SK-N-SH (cell line): Measurements from ENCODE around the gene PDE4D.

Source experiments
- EP300 ChIP-seq, 2 experiments: IDR thresholded peaks; 2 replicates each; pipeline versions ENCODE4 v1.4.0 to v1.6.1; 2012; ENCODE audit warnings: borderline replicate concordance in 1 of 2, low read depth in 1 of 2, low read length in 1 of 2
- EZH2phosphoT487 ChIP-seq: fragments of 200-600 bp; sonication (generic); IDR thresholded peaks from 2 replicates; pipeline ENCODE4 v1.6.1; 2017; ENCODE audit warnings: low read depth, mixed run types, mild to moderate bottlenecking, antibody characterized with exemption, moderate library complexity, borderline replicate concordance
- FOSL2 ChIP-seq: IDR thresholded peaks from 2 replicates; pipeline ENCODE4 v1.4.0; 2012; ENCODE audit warnings: low read depth, mild to moderate bottlenecking, moderate library complexity, borderline replicate concordance
- GABPA ChIP-seq: IDR thresholded peaks from 2 replicates; pipeline ENCODE4 v1.4.0; 2012; ENCODE audit warnings: low read depth, mild to moderate bottlenecking
- RAD21 ChIP-seq: IDR thresholded peaks from 2 replicates; pipeline ENCODE4 v1.6.1; 2012; ENCODE audit warnings: mild to moderate bottlenecking, low read length
- SIN3A ChIP-seq: IDR thresholded peaks from 2 replicates; pipeline ENCODE4 v1.6.1; 2012; ENCODE audit warnings: low read depth, mild to moderate bottlenecking, low read length, moderate library complexity, borderline replicate concordance
- SMC3 ChIP-seq: IDR thresholded peaks from 2 replicates; pipeline ENCODE4 v1.6.1; 2012; ENCODE audit warnings: low read depth, low read length, improper control_type of control experiment
- TAF1 ChIP-seq: IDR thresholded peaks from 2 replicates; pipeline ENCODE4 v1.6.1; 2012; ENCODE audit warnings: low read depth, mild to moderate bottlenecking, low read length, moderate library complexity, borderline replicate concordance
- TF ChIP-seq, protein P1 (sequence below): fragments of 200-600 bp; sonication (generic); IDR thresholded peaks from 2 replicates; pipeline ENCODE4 v1.6.1; 2017; ENCODE audit warnings: antibody characterized with exemption, mild to moderate bottlenecking, moderate library complexity
- TF ChIP-seq, protein P2 (sequence below): fragments of 150-350 bp; IDR thresholded peaks from 2 replicates; pipeline ENCODE4 v1.6.1; 2017; ENCODE audit warnings: antibody characterized with exemption, low read length, low read depth, borderline replicate concordance

DNA sequence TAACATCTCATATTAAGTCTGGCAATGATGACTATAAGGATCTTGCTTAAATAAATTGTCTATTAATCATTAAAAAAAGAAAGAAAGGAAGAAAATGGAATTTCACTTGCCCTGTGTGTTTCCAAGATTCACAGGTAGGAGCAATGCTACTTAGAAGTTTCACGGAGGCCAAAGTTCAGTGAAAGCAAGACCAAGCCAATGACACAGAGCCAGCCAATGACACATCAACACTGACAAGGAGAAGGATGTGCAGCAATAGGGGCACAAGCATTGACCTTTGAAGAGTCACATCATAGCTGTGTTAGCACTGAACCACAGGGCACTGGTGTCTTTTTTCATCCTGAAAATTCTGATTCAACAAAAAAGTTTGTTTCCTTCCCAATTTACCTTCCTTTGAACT, 364.3 kb downstream of the PDE4D start:
- TF ChIP-seq EP300 (IDR thresholded peaks at IDR 0.05; ENCODE audit: borderline replicate concordance in 1 of 2, low read depth in 1 of 2, low read length in 1 of 2), result no peak
- no peak for TF ChIP-seq SMC3
- TF ChIP-seq RAD21, result no peak
- TF ChIP-seq, protein P1, sequence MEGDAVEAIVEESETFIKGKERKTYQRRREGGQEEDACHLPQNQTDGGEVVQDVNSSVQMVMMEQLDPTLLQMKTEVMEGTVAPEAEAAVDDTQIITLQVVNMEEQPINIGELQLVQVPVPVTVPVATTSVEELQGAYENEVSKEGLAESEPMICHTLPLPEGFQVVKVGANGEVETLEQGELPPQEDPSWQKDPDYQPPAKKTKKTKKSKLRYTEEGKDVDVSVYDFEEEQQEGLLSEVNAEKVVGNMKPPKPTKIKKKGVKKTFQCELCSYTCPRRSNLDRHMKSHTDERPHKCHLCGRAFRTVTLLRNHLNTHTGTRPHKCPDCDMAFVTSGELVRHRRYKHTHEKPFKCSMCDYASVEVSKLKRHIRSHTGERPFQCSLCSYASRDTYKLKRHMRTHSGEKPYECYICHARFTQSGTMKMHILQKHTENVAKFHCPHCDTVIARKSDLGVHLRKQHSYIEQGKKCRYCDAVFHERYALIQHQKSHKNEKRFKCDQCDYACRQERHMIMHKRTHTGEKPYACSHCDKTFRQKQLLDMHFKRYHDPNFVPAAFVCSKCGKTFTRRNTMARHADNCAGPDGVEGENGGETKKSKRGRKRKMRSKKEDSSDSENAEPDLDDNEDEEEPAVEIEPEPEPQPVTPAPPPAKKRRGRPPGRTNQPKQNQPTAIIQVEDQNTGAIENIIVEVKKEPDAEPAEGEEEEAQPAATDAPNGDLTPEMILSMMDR, result no peak
- TF ChIP-seq EZH2phosphoT487, result no peak
- TF ChIP-seq TAF1, result no peak
- TF ChIP-seq, protein P2, sequence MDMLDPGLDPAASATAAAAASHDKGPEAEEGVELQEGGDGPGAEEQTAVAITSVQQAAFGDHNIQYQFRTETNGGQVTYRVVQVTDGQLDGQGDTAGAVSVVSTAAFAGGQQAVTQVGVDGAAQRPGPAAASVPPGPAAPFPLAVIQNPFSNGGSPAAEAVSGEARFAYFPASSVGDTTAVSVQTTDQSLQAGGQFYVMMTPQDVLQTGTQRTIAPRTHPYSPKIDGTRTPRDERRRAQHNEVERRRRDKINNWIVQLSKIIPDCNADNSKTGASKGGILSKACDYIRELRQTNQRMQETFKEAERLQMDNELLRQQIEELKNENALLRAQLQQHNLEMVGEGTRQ, result no peak
- TF ChIP-seq GABPA, result no peak
- TF ChIP-seq FOSL2, result no peak
- TF ChIP-seq SIN3A, result no peak
